DOHH2 (cell line): ENCODE data around the gene CRAT.

ENCODE experiments used
- EZH2phosphoT487 ChIP-seq: fragments of 200-600 bp; sonication (generic); IDR thresholded peaks from 2 replicates; pipeline ENCODE4 v1.6.1; 2017; ENCODE audit warnings: borderline replicate concordance, mild to moderate bottlenecking, antibody characterized with exemption, low read length, moderate library complexity, mixed read lengths
- TF ChIP-seq, protein P1 (sequence below): fragments of 200-600 bp; sonication (generic); IDR thresholded peaks from one replicate; pipeline ENCODE4 v1.5.1; 2014; ENCODE audit warnings: antibody characterized with exemption, mild to moderate bottlenecking, low read depth, low read length; ENCODE audit not compliant: poor library complexity, severe bottlenecking

DNA sequence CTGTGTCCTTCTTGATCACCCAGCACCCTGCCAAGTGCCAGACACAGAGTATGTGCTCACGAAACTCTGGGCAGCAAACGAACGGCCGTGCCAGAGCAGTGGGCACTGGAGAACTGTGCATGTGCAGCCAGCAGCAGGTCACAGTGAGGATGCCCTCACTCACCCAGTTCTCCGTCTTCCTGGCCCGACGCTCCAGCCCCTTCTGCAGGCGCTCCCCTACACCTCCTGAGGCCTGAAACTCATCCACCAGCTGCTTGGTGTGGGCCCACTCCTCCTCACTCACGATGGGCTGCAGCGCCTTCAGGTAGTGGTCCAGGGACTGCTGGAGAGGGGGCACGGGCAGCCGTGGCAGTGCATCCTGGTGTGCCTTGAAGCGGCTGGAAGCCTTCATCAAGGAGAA is 2.9 kb downstream of the CRAT start:
- TF ChIP-seq, protein P1, sequence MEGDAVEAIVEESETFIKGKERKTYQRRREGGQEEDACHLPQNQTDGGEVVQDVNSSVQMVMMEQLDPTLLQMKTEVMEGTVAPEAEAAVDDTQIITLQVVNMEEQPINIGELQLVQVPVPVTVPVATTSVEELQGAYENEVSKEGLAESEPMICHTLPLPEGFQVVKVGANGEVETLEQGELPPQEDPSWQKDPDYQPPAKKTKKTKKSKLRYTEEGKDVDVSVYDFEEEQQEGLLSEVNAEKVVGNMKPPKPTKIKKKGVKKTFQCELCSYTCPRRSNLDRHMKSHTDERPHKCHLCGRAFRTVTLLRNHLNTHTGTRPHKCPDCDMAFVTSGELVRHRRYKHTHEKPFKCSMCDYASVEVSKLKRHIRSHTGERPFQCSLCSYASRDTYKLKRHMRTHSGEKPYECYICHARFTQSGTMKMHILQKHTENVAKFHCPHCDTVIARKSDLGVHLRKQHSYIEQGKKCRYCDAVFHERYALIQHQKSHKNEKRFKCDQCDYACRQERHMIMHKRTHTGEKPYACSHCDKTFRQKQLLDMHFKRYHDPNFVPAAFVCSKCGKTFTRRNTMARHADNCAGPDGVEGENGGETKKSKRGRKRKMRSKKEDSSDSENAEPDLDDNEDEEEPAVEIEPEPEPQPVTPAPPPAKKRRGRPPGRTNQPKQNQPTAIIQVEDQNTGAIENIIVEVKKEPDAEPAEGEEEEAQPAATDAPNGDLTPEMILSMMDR, result no peak
- TF ChIP-seq EZH2phosphoT487, result no peak
